ENCODE measurements around the gene PIM1. TPM values are rescaled to one million over a fixed set of nuclear protein-coding genes. Genes with fewer than 3 reads are reported as not detected.

PIM1 gene
- total and polyA plus RNA-seq, 9 of the 15 experiments (the other 6 are each of a cell fraction or from before 2014, with no cell fraction given) = 19.0 to 789 (median 212) TPM

GRCh38 chr6:37222992-37223391 is 53.0 kb downstream of the PIM1 start (continued):
- no peak for TF ChIP-seq E2F4 (CRISPR knock-in tag; IDR thresholded peaks at IDR 0.05; ENCODE audit: low read depth)
- TF ChIP-seq POLR2A (conservative IDR thresholded peaks at IDR 0.05) = no peak
- no peak for TF ChIP-seq ZNF764 (CRISPR knock-in tag; IDR thresholded peaks at IDR 0.05; ENCODE audit: low read depth)
- TF ChIP-seq ASH1L (IDR thresholded peaks at IDR 0.05; ENCODE audit: borderline replicate concordance, low read depth, partially characterized antibody) = peak; percentile 29
- no peak for TF ChIP-seq TCFL5 (CRISPR knock-in tag; conservative IDR thresholded peaks at IDR 0.05)
- TF ChIP-seq SNIP1 (IDR thresholded peaks at IDR 0.05; ENCODE audit: low read depth) = 0 out of 2 replicates have a peak, but pooled peaks have one; percentile 30
- no peak for TF ChIP-seq UBTF (IDR thresholded peaks at IDR 0.05; ENCODE audit: borderline replicate concordance in 1 of 2, low read depth in 2 of 2, low read length in 2 of 2)
- no peak for TF ChIP-seq NCOA2 (IDR thresholded peaks at IDR 0.05; ENCODE audit: partially characterized antibody in 2 of 2)
- TF ChIP-seq NFATC3 (IDR thresholded peaks at IDR 0.05) = peak; percentile 67; the same call in 1 of the 2 replicates
- no peak for TF ChIP-seq FUS (optimal IDR thresholded peaks at IDR 0.05; ENCODE audit: low read depth, low read length)
- no peak for TF ChIP-seq ZNF121 (CRISPR knock-in tag; conservative IDR thresholded peaks at IDR 0.05)
- no peak for TF ChIP-seq HDAC3 (IDR thresholded peaks at IDR 0.05; ENCODE audit: borderline replicate concordance, partially characterized antibody)
- TF ChIP-seq ZMIZ1 (IDR thresholded peaks at IDR 0.05; ENCODE audit: low read depth in 2 of 2, low read length in 2 of 2) = no peak
- 0 out of 2 replicates have a peak, but pooled peaks have one; percentile 24 for TF ChIP-seq LEF1 (IDR thresholded peaks at IDR 0.05)
- no peak for TF ChIP-seq YBX1 (IDR thresholded peaks at IDR 0.05)
- no peak for TF ChIP-seq BCLAF1 (IDR thresholded peaks at IDR 0.05; ENCODE audit: borderline replicate concordance in 1 of 2, control insufficient read depth in 1 of 2, low read depth in 2 of 2, low read length in 1 of 2)
- no peak for TF ChIP-seq GTF2E2 (tag; IDR thresholded peaks at IDR 0.05)
